HG03175 (cell line): ENCODE results near the gene ACY1.

Experiments used
- ATAC-seq: cut with Tn5 transposase; IDR thresholded peaks from one replicate; pipeline ENCODE4 v1.9.1; 2021; ENCODE audit warnings: mild to moderate bottlenecking, moderate library complexity; ENCODE audit not compliant: unreplicated experiment

ACY1 gene

DNA sequence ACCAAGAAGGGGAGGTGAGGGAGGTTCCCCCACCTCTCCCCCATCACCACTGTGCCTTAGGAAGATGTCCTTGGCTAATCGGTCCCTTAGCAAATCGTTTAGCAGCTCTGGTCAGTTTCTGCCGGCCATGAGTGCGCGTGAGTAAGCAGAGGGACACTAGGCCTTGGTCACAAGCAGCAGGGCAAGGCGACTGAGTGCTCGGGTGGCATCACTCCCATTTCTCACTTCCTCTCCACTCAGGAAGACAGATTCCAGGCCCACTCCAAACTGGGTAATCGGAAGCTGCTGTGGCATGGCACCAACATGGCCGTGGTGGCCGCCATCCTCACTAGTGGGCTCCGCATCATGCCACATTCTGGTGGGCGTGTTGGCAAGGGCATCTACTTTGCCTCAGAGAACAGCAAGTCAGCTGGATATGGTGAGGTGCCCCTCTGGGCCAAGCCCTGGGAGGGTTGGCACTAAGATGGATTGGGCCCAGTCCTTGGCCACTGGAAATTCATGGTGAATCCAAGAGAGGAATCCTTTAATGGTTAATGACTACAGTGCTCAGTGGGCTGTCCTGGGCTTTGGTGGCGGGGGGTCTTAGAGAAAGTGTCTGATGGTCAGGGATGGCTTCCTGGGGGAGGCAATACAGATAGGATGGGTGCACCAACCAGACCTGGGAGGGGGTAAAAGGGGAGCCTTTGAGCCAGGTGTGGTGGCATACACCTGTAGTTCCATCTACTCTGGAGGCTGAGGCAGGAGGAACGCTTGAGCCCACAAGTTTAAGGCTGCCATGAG, 37.2 kb upstream of the ACY1 start:
- no peak for ATAC-seq

DNA sequence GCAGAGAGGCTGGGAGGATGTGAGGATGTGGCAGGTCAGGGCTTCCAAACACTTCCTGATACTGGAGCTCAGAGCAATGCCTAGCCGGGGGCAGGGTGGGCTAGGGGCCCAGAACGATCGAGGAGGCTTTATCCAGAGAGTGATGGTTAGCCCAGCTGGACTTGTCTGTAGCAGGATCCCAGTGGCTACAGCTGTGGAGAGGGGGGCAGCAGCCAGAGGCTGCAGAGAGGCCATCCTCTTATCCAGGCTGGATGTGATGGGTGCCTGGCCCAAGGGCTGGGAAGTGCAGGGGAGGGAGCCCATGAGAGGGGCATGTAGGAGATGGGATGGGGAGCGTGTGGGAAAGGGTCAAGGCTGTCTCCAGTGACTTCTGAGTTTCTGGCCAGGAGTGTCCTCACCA, 36.5 kb upstream of the ACY1 start:
- ATAC-seq, result no peak

DNA sequence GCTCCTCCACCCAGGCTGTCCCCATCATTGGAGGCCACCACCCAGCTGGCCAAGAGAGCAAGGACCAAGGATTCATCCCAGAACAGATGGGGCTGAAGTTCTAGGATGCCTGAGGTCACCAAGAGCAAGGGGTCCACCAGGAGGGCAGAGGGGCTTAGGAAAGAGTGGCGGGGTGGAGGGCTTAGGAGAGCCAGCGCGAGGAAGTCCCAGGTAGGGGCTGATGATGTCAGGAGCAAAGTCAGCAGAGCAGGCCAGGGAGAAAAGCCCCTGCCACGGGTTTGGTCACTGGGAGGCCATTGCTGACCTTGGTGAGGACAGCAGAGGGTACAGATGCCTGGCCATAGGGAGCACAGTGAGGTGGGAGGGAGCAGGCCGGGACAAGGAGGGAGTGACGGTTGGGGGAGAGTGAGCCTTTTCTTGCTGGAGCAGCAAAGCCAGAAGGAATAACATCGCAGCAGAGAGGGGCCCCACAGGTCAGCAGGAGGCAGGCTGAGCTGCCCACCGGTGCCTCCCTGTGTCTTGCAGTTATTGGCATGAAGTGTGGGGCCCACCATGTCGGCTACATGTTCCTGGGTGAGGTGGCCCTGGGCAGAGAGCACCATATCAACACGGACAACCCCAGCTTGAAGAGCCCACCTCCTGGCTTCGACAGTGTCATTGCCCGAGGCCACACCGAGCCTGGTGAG, 36.0 kb upstream of the ACY1 start:
- no peak for ATAC-seq

DNA sequence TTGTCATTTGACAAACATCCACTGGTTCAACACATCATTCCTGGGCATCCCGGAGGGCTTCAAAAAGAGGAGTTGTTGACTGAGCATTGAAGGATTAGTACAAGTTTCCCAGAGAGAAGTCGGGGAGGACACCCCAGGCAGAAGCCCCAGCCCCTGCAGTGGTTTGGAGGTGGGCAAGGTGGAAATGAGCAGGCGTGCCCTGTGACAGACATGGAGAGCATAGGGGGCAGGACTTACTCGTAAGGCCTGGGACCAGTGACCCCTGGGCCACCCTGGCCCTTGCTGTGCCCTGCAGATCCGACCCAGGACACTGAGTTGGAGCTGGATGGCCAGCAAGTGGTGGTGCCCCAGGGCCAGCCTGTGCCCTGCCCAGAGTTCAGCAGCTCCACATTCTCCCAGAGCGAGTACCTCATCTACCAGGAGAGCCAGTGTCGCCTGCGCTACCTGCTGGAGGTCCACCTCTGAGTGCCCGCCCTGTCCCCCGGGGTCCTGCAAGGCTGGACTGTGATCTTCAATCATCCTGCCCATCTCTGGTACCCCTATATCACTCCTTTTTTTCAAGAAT, 35.2 kb upstream of the ACY1 start:
- ATAC-seq, result no peak

DNA sequence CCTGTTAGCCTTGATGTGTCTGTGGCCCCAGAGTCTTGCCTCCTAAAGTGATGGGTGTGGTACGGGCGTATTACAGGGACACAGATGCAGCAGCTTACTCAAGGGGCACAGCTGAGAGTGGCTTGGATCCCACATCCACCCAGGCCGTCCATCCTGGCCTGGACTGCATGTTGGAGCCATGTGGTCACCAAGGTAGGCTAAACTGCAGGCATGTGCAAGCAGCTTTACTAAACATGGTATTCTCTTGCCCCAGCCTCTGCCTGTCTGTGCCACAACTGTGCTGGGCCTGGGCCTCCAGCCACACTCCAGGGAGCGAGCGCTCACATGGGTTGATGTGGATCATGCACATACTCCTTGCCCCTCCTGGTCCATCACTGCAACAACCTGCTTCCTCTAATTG, 34.2 kb upstream of the ACY1 start:
- ATAC-seq, result no peak

DNA sequence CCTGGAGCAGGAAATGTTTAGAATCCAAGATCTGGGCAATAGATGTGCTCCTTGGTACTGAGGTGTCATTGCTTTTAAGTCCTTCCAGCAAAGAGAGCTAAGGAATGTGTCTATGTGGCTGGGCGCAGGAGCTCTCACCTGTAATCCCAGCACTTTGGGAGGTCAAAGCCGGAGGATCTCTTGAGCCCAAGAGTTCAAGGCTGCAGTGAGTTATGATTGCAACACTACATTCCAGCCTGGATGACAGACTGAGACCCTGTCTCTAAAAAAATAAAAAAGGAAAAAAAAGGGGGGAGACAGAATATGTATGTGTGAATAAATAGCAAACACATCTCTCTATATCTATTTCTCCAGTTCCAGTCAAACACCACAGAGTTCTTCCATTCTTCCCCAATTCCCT, 32.4 kb upstream of the ACY1 start:
- no peak for ATAC-seq

DNA sequence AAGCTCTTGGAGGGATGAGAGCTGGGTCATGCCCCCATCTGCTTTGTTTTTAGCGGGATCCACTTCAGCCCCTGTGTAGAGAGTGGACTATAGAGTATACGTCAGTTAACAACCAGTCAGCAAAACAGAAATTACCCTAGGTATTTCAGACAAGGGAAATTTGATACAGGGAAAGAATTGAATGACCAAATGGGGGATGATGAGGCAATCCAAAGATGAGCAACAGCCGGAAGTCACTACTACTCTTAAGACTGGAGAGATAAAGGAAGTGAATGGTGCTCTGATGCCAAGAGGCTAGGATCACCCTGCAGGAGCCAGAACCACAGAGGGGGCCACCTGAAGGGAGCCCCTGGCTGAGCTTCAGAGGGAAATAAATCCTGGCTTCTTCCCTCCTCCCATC, 29.9 kb upstream of the ACY1 start:
- no peak for ATAC-seq

DNA sequence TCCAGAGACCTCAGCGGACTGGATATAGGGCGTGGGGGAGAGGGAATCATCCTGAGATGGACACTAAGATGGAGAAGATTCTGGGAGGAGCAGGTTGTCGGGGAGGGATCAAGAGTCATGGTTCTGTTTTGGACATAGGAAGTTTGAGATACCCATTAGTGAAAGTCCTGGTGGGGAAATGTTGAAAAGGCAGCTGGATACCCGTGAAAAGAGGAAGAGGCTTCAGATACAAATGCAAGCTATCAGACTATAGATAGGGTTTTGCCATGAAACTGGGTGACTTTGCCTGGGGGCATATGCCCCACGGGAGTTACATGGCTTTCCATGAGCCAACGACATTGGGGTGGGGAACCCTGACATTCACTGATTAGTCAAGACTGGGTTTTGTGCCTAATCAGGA, 29.2 kb upstream of the ACY1 start:
- no peak for ATAC-seq

DNA sequence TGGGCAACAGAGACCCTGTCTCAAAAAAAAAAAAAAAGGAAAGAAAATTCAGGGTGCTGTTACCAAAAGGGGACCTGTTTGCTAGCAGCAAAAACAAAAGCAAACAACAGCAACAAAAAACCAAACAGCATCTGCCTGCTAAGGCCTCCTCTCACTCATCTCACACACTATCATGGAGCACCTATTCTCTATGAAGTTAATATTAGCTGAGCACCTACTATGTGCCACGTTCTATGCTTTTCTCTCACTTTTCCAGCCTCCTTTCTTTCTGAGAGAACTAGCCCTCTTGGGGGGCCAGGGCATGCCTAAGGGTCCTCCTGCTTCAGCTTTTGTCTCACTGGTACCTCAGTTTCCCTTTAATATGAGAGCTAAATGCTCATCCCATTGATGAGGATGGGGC, 28.6 kb upstream of the ACY1 start:
- ATAC-seq, result no peak

DNA sequence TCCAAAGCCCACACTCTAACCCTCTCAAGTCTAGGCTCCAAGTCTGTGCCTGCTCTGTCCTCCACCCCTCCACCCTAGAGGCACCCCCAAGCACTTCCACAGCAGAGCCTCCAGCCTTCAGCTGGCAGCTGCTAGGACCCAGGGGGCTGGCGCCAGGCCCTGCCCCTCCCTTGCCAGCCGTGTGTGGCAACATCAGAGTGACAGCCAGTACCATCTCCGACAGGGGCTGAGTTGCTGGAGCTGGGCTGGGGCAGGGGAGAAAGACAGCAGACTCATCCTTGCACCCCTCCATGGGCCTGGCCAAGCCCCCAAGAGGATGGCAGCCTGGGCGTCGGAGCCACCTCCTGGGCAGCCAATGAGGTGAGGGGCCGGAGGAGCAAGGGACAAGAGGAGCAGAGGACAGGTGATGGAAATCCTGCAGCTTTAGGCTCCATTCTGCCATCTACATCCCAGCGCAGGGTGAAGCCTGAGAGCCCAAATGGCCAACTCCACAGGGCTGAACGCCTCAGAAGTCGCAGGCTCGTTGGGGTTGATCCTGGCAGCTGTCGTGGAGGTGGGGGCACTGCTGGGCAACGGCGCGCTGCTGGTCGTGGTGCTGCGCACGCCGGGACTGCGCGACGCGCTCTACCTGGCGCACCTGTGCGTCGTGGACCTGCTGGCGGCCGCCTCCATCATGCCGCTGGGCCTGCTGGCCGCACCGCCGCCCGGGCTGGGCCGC, 28.0 kb upstream of the ACY1 start, which contains the start of gene GPR62:
Gene GPR62 (plus strand): TSS at position 207 of the 718 bp plus-strand sequence. CDS start 272 bp downstream, at position 479.
- ATAC-seq, result no peak

DNA sequence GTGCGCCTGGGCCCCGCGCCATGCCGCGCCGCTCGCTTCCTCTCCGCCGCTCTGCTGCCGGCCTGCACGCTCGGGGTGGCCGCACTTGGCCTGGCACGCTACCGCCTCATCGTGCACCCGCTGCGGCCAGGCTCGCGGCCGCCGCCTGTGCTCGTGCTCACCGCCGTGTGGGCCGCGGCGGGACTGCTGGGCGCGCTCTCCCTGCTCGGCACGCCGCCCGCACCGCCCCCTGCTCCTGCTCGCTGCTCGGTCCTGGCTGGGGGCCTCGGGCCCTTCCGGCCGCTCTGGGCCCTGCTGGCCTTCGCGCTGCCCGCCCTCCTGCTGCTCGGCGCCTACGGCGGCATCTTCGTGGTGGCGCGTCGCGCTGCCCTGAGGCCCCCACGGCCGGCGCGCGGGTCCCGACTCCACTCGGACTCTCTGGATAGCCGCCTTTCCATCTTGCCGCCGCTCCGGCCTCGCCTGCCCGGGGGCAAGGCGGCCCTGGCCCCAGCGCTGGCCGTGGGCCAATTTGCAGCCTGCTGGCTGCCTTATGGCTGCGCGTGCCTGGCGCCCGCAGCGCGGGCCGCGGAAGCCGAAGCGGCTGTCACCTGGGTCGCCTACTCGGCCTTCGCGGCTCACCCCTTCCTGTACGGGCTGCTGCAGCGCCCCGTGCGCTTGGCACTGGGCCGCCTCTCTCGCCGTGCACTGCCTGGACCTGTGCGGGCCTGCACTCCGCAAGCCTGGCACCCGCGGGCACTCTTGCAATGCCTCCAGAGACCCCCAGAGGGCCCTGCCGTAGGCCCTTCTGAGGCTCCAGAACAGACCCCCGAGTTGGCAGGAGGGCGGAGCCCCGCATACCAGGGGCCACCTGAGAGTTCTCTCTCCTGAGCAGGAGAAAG, 27.2 kb upstream of the ACY1 start:
- no peak for ATAC-seq

DNA sequence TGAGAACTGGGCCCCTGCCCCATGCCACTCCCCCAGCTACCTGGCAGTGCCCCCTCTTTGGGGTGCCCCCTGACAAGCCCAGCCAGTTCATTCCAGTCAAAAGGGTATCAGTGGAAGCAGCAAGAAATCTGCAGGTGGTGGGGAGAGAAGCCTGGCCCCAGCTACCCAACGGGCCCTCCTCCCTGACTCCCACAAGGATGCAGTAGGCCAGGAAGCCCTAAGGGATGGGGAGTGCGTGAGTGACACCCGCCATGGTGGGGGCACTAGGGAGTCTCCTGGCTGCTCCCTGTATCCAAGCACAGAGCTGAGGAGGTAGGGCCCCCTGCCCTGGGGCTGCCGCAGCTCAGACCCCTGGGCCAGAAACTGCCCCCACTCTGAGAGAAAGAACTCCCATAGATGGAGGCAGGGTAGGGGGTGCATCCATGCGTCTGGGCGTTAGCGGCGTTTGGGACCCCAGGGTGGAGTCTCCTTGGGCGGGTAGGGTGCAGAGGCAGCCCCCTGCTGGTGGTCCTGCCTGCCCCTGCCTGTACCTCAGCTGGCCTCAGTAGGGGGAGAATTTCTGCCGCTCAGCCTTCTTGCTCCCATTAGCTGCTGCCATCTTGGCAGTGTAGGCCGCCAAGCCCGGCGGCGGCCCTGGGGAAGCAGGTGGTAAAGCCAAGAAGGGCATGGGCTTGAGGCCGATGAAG, 25.7 kb upstream of the ACY1 start:
- no peak for ATAC-seq

DNA sequence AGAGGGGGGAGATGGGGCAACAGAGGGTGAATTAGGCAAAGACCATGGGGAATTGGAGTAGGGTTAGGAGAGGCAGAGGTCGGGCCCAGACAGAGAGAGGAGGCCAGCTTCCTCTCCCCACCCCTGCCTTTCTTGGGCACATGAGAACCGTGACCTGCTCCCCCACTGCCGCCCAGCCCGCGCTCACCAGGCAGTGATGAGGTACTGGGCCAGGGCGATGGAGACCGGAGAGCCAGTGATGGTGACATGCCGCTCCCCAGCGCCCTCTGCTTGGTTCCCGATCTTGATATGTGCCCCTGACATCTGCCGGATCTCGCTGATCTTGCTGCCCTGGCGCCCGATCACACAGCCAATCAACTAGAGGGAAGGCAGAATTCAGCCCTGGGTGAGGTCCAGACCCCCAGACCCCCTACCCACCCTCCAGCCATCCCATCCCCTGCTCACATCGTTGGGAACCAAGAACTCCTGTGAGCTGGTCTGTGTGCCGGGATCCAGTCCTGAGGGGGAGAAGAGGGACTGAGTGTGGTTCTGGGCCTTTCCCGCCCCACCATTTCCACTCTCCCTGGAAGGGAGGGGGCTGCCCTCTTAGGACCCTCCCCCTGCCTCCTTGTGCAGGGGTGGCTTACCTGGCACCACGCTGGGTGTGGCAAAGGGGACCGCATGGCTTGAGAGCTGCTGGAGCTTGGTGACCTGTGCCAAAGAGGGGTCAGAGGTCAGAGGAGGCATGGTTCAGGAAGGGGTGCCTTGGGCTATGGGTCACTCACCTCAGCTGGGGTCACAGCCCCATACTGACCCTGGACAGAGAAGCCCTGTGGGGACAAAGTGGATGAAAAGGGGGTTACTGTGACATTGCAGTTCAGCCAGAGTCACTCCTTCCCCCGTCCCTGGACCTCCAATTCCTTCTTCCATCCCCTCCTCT, 24.5 kb upstream of the ACY1 start:
- ATAC-seq, result no peak

DNA sequence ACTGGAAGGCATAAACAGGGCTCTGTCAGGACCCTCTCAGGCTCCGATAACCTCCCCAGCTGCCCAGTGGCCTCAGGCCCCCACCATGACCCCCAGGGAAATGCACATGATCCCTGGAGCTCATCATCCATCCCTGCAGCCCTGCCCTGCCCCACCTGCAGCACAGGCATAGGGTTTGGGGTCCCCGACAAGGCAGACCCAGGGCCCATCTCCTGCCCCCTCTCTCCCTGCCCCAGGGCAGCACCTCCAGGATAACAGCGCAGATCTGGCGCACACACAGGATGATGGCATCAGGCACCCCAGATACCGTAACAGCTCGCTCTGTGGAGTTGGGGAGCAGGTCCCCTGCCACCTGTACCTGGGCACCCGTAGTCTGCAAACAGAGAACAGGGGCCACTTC, 23.7 kb upstream of the ACY1 start:
- ATAC-seq, result no peak

DNA sequence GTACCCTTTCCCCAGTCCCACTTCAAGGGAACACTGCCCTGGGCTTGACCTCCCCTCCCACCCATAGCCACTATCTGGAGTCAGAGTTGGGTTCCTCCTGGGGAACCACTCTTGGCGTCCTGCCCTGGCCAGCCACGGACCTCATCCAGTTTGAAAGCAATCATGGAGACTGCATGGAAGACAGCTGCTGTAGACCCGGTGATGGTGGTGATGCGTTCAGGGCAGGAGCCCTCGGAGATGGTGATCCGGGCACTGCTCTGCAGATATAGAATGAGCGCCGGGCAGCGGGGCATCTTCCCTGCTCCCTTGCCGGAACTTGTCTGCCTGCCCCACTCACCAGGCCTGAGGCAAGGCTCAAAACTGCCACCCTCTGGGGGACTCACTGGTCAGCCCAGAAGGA, 22.9 kb upstream of the ACY1 start:
- ATAC-seq, result no peak

DNA sequence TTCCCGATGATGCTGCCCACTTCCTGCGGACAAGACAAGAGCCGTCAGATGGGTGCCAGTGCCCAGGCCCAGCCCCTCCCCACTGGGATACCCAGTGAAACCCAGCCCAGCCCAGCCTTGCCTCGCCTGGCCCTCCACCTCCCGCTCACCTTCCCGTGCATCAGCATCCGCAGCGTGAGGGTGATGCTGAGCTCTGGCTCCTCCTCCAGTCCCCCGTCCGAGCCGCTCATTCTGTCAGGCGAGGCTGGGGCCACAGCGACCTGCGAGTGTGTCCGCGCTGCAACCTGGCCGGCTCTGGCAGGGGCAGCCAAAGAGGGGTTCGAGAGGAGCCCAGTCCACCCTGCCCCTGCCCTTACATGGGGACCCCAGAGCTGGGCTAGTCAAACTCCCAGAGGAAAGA, 22.3 kb upstream of the ACY1 start:
- ATAC-seq, result no peak

DNA sequence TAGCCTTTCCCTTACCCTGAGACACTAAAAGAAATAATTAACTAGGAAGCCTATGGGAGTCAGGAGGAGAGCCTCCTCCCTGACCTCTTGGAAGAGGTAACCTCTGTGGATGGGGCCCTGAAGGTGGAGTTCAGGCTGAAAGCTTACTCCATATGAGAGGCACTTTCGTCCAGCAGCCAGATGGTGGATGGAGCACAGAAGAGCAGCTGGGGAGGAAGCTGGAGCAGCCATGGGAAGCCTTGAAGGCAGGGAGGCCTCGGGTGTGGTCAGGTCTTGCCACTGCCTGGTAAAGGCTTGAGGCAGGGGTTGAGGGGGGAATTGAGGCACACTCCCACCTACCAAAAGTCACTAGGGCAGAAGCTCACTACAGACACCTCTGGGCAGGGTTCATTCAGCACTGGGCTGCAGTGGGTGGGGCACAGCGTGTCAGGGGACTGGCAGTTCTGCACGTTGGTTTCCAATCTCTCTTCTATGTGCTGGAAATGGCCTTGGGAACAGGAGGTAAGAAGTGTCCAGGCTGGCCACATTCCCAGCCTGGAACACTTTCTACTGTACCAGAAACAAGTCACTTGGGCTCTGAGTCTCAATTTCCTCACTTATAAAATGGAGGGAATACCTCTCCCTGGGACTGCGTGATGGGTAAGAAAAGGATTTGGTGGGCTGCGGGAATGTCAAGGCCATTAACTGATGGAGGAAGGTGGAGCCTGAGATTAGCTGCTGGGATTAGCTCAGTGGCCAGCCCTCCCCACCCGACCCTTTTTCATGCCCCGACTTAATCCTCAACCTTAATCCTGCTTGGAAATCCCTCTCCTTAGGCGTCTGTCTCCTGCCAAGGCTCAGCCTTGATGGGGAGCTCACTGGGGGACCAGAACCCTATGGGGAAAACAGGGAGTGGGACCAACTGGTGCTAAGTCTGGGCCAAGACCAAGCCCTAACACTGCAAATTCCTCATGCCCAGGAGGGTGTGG, 21.4 kb upstream of the ACY1 start:
- ATAC-seq, result no peak
